Pancreas (tissue), 8 donors: ENCODE results near the gene LYSMD4. TPM values are rescaled to one million over a fixed set of nuclear protein-coding genes. Genes with fewer than 3 reads are reported as not detected.

Experiments used
- polyA plus RNA-seq, 2 donors: library from polyadenylated mRNA; stranded (reverse); fragments of 200-250 nt; gene quantifications; one replicate each; pipeline ENCODE4 v1.2.3, GENCODE V29; 2013
- total RNA-seq, 6 donors: library from RNA; stranded (reverse); fragmentation: NEBNext Ultra II Directional in 4 of 6; extraction: Animal tissue kit (Norgen Biotek cat#: 25700) in 4 of 6; gene quantifications; one replicate each; pipeline versions ENCODE4 v1.2.1 to v1.2.4, GENCODE V29; 2021 to 2023
- donor health status: healthy with polysubstance abuse.
- donor health status: DM: no; HTN: no; CAD: no; lungs with moderate emphysema.
- donor health status: DM: no; HTN: no; CAD: no.
- donor health status: Bipolar disorder and iron deficiency.
- donor health status: DM: yes; HTN: yes; CAD: no.
- donor health status: DM: no; HTN: no; CAD: no.
- donor health status: DM: no; HTN: no; CAD: no.
- donor health status: DM: yes; HTN: yes; CAD: no.

LYSMD4 gene
- total and polyA plus RNA-seq, 8 donors: 3.4 to 12.3 (median 5.1) TPM

Other genes with a start within 250 kb of the LYSMD4 start
- 10 to 100 TPM; 10.3 to 24.4 (median 15.9) TPM for gene MEF2A, start 167.5 kb downstream of the LYSMD4 start, total RNA-seq
- gene MEF2A, start 167.5 kb downstream of the LYSMD4 start, polyA plus RNA-seq: 10 to 100 TPM in 1 of 2 donors, 1 to 10 TPM in 1; 9.2 to 17.0 TPM